ENCODE results near the gene FOXL2NB.

DNA sequence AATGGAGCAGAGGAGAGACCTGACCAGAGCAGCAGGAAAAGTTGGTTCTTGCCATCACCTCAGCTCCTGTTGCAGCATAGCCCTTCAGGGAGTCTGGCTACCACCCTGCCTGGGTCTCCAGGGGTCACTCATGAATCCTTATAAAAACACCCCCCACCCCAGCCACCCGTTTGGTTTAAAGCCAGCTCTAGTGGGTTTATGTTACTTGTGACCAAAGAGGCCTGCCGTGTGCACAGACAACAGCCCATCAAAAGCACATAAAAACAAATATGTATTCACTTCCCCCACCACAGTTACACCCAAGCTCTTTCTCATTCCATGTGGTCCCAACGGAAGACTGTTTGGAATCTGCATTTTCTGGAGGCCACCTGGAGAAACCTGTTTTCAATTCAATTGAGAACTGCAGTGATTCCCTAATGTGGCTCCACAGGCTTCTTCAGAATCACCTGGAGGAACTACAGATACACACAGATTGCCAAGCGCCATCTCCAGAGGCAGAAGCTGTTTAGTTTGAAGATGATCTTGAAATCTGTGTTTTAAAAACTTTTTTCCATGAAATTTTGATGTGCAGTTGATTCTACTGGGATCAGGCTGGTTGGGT is 13.8 kb upstream of the FOXL2NB start:
- TF ChIP-seq, protein P1, sequence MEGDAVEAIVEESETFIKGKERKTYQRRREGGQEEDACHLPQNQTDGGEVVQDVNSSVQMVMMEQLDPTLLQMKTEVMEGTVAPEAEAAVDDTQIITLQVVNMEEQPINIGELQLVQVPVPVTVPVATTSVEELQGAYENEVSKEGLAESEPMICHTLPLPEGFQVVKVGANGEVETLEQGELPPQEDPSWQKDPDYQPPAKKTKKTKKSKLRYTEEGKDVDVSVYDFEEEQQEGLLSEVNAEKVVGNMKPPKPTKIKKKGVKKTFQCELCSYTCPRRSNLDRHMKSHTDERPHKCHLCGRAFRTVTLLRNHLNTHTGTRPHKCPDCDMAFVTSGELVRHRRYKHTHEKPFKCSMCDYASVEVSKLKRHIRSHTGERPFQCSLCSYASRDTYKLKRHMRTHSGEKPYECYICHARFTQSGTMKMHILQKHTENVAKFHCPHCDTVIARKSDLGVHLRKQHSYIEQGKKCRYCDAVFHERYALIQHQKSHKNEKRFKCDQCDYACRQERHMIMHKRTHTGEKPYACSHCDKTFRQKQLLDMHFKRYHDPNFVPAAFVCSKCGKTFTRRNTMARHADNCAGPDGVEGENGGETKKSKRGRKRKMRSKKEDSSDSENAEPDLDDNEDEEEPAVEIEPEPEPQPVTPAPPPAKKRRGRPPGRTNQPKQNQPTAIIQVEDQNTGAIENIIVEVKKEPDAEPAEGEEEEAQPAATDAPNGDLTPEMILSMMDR (IDR thresholded peaks at IDR 0.05): no peak
- TF ChIP-seq POLR2A (IDR thresholded peaks at IDR 0.05): no peak
- no peak for TF ChIP-seq EP300 (IDR thresholded peaks at IDR 0.05)

Data from ovary (tissue), 3 donors.